Measurements from ENCODE around the gene RAB40C. TPM values are rescaled to one million over a fixed set of nuclear protein-coding genes. Genes with fewer than 3 reads are reported as not detected.

Gene RAB40C
- total and polyA plus RNA-seq, 10 of the 15 experiments (the other 5 are each of a cell fraction or from before 2014, with no cell fraction given): 0.06 to 12.8 (median 4.6) TPM

DNA sequence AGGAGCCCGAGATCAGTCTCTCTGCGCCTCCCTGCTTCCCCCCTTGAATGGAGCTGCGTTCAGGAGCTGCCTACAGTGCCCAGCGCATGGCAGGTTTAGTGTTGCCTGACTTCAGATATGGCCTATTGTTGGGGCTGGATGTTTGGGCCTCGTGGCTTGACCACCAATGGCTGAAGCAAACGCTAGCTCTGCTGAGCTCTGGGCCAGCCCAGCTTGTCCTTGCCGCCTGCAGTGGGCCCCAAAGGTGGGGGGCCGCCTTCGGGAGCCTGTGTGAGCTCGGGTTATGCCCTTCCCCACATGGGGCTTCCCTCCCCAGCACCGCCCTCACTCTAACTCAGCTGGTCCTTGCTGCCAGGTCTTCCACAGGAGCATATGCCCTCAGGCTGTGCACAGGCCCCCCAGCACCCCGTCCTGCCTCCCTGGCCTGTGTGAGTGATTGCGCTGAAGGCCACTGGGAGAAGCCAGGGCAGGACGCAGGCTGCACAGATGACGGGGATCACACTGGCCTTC is 48.2 kb downstream of the RAB40C start:
- H3K36me3 ChIP-seq (ENCODE audit: control insufficient read depth in 2 of 2, insufficient read depth in 2 of 2, low read length in 1 of 2): peaks cover 0 to 4% of the 10 kb centered on the region in 2 experiments; a peak in 3 of 4 replicates
- H3K27ac ChIP-seq (ENCODE audit: control insufficient read depth, insufficient read depth): no peak overlapping the region
- H3K9ac ChIP-seq (ENCODE audit: control insufficient read depth, insufficient read depth, low read length): no peak overlapping the region
- peaks cover 13% of the 10 kb centered on the region for H3K4me1 ChIP-seq (ENCODE audit: control insufficient read depth, insufficient read depth, low read length)
- no peak overlapping the region for H2AFZ ChIP-seq (ENCODE audit: control insufficient read depth, low read depth, low read length)
- ATAC-seq (no peak), FAIRE-seq (no peak), DNase-seq (ENCODE audit: low read depth, low spot score) (no peak)
- in situ Hi-C loops (cut with MboI) (no loop called here), intact Hi-C loops (cut with micrococcal nuclease; ENCODE audit: unreplicated experiment) (loop anchor here (5.0 kb wide), 2 partner anchors 44 to 111 kb away; partner anchors contain the start of genes CAPN15, JMJD8 and STUB1)
- no peak overlapping the region for H3K4me3 ChIP-seq
- no peak for TF ChIP-seq HDAC6 (IDR thresholded peaks at IDR 0.05; ENCODE audit: unreplicated experiment)
- TF ChIP-seq SMC3 (IDR thresholded peaks at IDR 0.05; ENCODE audit: borderline replicate concordance, low read length): no peak
- no peak for TF ChIP-seq NR2C1 (IDR thresholded peaks at IDR 0.05)
- TF ChIP-seq TARDBP (IDR thresholded peaks at IDR 0.05; ENCODE audit: borderline replicate concordance): no peak
- no peak for TF ChIP-seq POLR2AphosphoS5 (IDR thresholded peaks at IDR 0.05; ENCODE audit: low read length)
- TF ChIP-seq, protein P1, sequence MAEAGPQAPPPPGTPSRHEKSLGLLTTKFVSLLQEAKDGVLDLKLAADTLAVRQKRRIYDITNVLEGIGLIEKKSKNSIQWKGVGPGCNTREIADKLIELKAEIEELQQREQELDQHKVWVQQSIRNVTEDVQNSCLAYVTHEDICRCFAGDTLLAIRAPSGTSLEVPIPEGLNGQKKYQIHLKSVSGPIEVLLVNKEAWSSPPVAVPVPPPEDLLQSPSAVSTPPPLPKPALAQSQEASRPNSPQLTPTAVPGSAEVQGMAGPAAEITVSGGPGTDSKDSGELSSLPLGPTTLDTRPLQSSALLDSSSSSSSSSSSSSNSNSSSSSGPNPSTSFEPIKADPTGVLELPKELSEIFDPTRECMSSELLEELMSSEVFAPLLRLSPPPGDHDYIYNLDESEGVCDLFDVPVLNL (IDR thresholded peaks at IDR 0.05; ENCODE audit: low read depth, low read length): no peak
- no peak for TF ChIP-seq POLR2A (IDR thresholded peaks at IDR 0.05; ENCODE audit: low read depth, low read length)
- TF ChIP-seq PAX8 (IDR thresholded peaks at IDR 0.05): no peak
- TF ChIP-seq, protein P2, sequence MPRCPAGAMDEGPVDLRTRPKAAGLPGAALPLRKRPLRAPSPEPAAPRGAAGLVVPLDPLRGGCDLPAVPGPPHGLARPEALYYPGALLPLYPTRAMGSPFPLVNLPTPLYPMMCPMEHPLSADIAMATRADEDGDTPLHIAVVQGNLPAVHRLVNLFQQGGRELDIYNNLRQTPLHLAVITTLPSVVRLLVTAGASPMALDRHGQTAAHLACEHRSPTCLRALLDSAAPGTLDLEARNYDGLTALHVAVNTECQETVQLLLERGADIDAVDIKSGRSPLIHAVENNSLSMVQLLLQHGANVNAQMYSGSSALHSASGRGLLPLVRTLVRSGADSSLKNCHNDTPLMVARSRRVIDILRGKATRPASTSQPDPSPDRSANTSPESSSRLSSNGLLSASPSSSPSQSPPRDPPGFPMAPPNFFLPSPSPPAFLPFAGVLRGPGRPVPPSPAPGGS (IDR thresholded peaks at IDR 0.05; ENCODE audit: borderline replicate concordance, insufficient read depth, low read depth, low read length, poor library complexity, severe bottlenecking): no peak
- no peak for TF ChIP-seq MXI1 (IDR thresholded peaks at IDR 0.05; ENCODE audit: low read depth, low read length)
- TF ChIP-seq MEF2B (IDR thresholded peaks at IDR 0.05; ENCODE audit: partially characterized antibody, poor library complexity, severe bottlenecking): no peak
- TF ChIP-seq, protein P3, sequence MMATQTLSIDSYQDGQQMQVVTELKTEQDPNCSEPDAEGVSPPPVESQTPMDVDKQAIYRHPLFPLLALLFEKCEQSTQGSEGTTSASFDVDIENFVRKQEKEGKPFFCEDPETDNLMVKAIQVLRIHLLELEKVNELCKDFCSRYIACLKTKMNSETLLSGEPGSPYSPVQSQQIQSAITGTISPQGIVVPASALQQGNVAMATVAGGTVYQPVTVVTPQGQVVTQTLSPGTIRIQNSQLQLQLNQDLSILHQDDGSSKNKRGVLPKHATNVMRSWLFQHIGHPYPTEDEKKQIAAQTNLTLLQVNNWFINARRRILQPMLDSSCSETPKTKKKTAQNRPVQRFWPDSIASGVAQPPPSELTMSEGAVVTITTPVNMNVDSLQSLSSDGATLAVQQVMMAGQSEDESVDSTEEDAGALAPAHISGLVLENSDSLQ (IDR thresholded peaks at IDR 0.05): no peak
- no peak for TF ChIP-seq MTA2 (IDR thresholded peaks at IDR 0.05; ENCODE audit: low read depth)
- TF ChIP-seq, protein P4, sequence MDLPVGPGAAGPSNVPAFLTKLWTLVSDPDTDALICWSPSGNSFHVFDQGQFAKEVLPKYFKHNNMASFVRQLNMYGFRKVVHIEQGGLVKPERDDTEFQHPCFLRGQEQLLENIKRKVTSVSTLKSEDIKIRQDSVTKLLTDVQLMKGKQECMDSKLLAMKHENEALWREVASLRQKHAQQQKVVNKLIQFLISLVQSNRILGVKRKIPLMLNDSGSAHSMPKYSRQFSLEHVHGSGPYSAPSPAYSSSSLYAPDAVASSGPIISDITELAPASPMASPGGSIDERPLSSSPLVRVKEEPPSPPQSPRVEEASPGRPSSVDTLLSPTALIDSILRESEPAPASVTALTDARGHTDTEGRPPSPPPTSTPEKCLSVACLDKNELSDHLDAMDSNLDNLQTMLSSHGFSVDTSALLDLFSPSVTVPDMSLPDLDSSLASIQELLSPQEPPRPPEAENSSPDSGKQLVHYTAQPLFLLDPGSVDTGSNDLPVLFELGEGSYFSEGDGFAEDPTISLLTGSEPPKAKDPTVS (IDR thresholded peaks at IDR 0.05; ENCODE audit: low read depth, low read length): no peak
- no TSS peak for BruUV-seq (replicated peaks)
- ChIA-PET RAD21 (ENCODE audit: unreplicated experiment) (no interaction called here), POLR2A (interaction anchor here (0.8 kb wide), 1 partner anchor 8 kb away, joined by 3 read pairs; no protein-coding TSS in a partner anchor), CTCF (interaction anchor here (0.5 to 1.4 kb wide), 2 partner anchors 10 to 23 kb away, joined by 3 to 4 read pairs; no protein-coding TSS in a partner anchor), SMC1A (ENCODE audit: uncharacterized antibody, unreplicated experiment) (no interaction called here)
- H4K20me1 ChIP-seq (ENCODE audit: control insufficient read depth, insufficient read depth): no peaks in the 10 kb centered on the region
- H3K4me2 ChIP-seq (ENCODE audit: control insufficient read depth, insufficient read depth): no peak overlapping the region
- 81% methylated on average over 15 of the region's 15 CpGs for WGBS (ENCODE audit: insufficient coverage, insufficient replicate concordance, low lambda C conversion rate, missing lambda C conversion rate)
- no peaks in the 10 kb centered on the region for H3K9me3 ChIP-seq (replicated peaks; ENCODE audit: control insufficient read depth, insufficient read depth, low read length)
- H3K79me2 ChIP-seq (ENCODE audit: control insufficient read depth, insufficient read depth, low read length): peaks cover 36% of the 10 kb centered on the region
- H3K27me3 ChIP-seq (replicated peaks in 1 of 2; ENCODE audit: control insufficient read depth in 2 of 2, insufficient read depth in 2 of 2, low read length in 1 of 2): no peaks in the 10 kb centered on the region
